Adrenal gland (tissue), 5 donors: ENCODE measurements around the gene DMTF1.

Experiments used
- CTCF ChIP-seq, 6 experiments: fragments of 450-650 bp in 4 of 6; fragments of 200-600 bp in 2 of 6; sonication (generic) in 1 of 6; IDR thresholded peaks; 1 replicate in 5 of 6; 2 replicates in 1 of 6; pipeline versions ENCODE4 v1.5.1 to v1.8.0; 2016 to 2021; ENCODE audit warnings: antibody characterized with exemption in 6 of 6, mild to moderate bottlenecking in 2 of 6, moderate library complexity in 1 of 6
- POLR2A ChIP-seq, 2 donors: fragments of 450-650 bp; IDR thresholded peaks; one replicate each; pipeline ENCODE4 v1.6.1; 2017; ENCODE audit warnings: antibody characterized with exemption in 2 of 2, mild to moderate bottlenecking in 2 of 2, moderate library complexity in 1 of 2
- donor health status: DM: no; HTN: no; CAD: no.

- TF ChIP-seq CTCF (IDR thresholded peaks at IDR 0.05) (no peak), POLR2A (IDR thresholded peaks at IDR 0.05) (no peak)
These were observed 1.1 kb upstream of the DMTF1 start for GRCh38 chr7:87151002-87151728.
